C4-2B (cell line): ENCODE results near the gene CDH23.

Experiments
- H3K27ac ChIP-seq: fragments of 450-650 bp; 2 replicates; pipeline ENCODE4 v1.5.1; 2017
- CTCF ChIP-seq: fragments of 450-650 bp; conservative IDR thresholded peaks from 2 replicates; pipeline ENCODE4 v1.5.1; 2017; ENCODE audit warnings: mild to moderate bottlenecking
- ZFX ChIP-seq: fragments of 450-650 bp; IDR thresholded peaks from 2 replicates; pipeline ENCODE4 v1.6.1; 2017

CDH23 gene

GRCh38 chr10:71502851-71503250 is 106.1 kb downstream of the CDH23 start:
- TF ChIP-seq ZFX (no peak), CTCF (no peak)
- H3K27ac ChIP-seq, result no peak overlapping the region

GRCh38 chr10:71504168-71504567 is 107.4 kb downstream of the CDH23 start:
- no peak overlapping the region for H3K27ac ChIP-seq
- no peak for TF ChIP-seq ZFX
- no peak for TF ChIP-seq CTCF

GRCh38 chr10:71504570-71504969 is 107.8 kb downstream of the CDH23 start:
- H3K27ac ChIP-seq, result no peak overlapping the region
- TF ChIP-seq CTCF, result no peak
- TF ChIP-seq ZFX, result no peak

- no peak overlapping the region for H3K27ac ChIP-seq
- TF ChIP-seq CTCF (no peak), ZFX (no peak)
These were observed 109.1 kb downstream of the CDH23 start for GRCh38 chr10:71505862-71506261.

GRCh38 chr10:71509444-71509843 is 112.7 kb downstream of the CDH23 start:
- no peak for TF ChIP-seq ZFX
- no peak for TF ChIP-seq CTCF
- H3K27ac ChIP-seq, result no peak overlapping the region

GRCh38 chr10:71511206-71511605 is 114.5 kb downstream of the CDH23 start:
- TF ChIP-seq CTCF (no peak), ZFX (no peak)
- H3K27ac ChIP-seq, result no peak overlapping the region

GRCh38 chr10:71512312-71512711 is 115.6 kb downstream of the CDH23 start:
- TF ChIP-seq CTCF (no peak), ZFX (no peak)
- H3K27ac ChIP-seq, result peak overlapping the region; percentile 57
